ENCODE results near the gene RMND5B.

Gene RMND5B

DNA sequence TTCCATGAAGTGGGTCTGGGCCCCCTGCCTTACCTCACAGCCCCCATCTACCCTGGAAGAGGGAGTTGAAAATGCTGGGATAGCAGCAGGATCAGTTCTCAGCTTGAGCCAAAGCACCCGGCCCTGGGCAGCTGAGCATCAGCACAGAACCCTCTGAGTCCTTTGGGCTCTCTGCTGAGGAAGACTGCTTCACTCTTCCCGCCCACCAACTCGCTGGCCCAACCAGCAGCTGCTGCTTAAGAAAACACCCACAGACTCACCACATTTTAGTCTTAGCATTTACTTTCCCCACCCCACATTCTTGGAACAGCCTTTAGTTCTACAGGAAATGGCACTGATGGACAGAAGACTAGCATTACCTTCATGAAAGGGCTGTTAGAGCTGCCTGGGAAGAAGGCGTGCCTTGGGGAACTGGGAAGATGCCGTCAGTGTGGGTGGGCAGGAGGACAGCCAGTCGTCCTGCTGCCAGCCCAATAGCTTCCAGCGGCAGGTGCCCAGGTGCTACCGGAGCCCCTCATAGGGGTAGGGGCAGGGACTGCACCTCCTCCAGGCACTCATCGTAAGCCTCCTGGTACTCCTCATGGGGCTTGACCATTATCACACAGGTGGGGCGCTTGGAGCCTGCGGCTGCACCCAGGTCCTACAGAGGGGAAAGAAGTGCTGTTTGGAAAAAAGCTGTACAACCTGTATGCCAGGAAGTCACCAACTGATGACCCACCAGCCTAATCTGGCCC lies 18.6 kb downstream of the RMND5B start:
- Histone ChIP-seq H4K20me1 (peaks cover 0 to 80% (median 64%) of the 10 kb centered on the region in 11 experiments; a peak in 20 of 22 replicates), H3K4me1 (peaks cover 18 to 39% (median 36%) of the 10 kb centered on the region in 10 experiments), H3K27me3 (no peaks in the 10 kb centered on the region), H3K4me2 (peak overlapping the region in 3 of 11 experiments; percentile 33 to 41 (median 41); a peak in 3 of 22 replicates), H3K27ac (no peak overlapping the region), H3K9me3 (replicated peaks in 1 of 11) (no peaks in the 10 kb centered on the region), H3K4me3 (no peak overlapping the region), H3K36me3 (peaks cover 67 to 86% (median 82%) of the 10 kb centered on the region in 11 experiments), H3K9ac (peak overlapping the region in 8 of 11 experiments; percentile 11 to 89 (median 33); a peak in 6 of 22 replicates)
- TF ChIP-seq Cebpa-rat (IDR thresholded peaks at IDR 0.05): no peak

DNA sequence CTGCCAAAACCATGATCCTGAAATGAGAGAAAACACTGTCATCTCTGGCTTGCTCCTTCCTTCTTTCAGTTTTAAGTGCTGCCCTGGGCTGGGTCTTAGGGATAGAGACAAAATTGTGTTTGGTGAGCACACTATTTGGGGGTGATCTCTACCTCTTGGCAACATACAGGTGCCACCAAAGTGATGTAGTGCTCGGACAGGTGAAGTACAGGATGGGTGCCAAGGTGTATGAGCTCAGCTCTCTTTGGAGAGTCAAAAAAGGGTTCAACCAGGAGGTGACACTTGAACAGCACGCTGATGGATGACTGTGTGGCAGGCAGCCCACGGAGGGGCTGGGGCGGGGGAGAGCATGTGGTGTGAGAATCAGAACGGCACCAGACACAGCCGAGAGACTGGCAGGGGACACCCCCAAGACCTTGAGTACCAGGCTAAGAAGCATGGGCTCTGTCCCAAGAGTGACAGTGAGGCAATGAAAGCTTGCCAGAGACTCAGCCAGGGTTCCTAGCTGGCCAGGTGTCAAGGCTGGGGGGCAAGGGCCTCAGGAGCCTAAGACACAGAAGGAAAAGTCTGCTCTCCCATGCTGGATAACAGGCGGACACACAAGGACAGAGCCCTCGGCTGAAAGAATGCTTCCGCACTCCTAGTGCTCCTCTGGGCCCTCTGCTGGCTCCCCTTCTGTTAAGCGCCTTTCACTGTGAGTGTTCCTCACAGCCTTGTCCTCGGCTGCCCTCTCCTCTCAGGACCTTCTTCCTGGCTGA lies 20.3 kb downstream of the RMND5B start:
- Histone ChIP-seq H3K4me1 (peaks cover 31 to 53% (median 48%) of the 10 kb centered on the region in 10 experiments), H4K20me1 (peaks cover 0 to 68% (median 56%) of the 10 kb centered on the region in 11 experiments; a peak in 20 of 22 replicates), H3K9ac (peak overlapping the region in 10 of 11 experiments; percentile 15 to 93 (median 86); a peak in 15 of 22 replicates), H3K4me2 (peak overlapping the region in 5 of 11 experiments; percentile 33 to 94 (median 41); a peak in 5 of 22 replicates), H3K27me3 (no peaks in the 10 kb centered on the region), H3K27ac (no peak overlapping the region), H3K36me3 (peaks cover 51 to 68% (median 66%) of the 10 kb centered on the region in 11 experiments), H3K4me3 (no peak overlapping the region), H3K9me3 (replicated peaks in 1 of 11) (no peaks in the 10 kb centered on the region)
- no peak for TF ChIP-seq Cebpa-rat (IDR thresholded peaks at IDR 0.05)

DNA sequence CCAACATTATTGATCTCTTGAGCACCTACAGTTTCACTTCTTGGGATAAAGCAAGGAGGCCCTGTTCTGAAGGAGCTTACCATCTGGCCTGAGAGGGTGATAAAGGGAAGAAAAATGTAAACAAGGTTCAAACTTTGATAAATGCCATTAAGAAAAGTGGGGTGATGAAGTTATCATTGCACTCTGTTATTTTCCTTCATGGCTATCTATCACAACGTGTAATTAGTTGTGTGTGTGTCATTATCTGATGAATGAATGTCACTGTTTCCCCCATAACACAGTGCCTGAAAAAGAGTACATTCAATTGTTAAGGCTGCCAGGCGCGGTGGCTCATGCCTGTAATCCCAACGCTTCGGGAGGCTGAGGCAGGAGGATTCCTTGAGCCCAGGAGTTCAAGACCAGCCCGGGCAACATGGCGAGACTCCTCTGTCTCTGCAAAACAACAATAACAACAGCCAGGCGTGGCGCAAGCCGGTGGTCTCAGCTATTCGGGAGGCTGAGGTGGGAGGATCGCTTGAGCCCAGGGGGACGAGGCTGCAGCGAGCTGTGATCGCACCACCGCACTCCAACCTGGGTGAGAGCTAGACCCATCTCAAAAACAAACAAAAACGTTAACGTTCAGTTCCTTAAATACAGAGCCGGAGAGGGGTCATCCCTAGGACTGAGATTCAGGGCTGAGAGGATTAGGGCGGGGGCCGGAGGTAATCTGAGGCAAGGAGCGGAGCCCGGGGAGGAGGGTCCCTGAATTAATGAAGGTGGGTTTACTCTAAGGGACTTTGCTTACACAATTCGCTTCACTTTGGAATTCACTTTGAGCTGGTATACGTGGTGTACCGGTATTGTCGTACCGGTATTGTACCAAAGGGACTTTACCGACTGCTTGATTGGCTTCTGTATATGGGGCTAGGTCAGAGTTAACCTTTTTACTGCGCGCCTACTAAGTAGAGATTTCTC lies 22.0 kb downstream of the RMND5B start:
- Histone ChIP-seq H4K20me1 (peaks cover 0 to 52% (median 40%) of the 10 kb centered on the region in 11 experiments; a peak in 18 of 22 replicates), H3K27ac (peak overlapping the region; percentile 43 to 87 (median 80); a peak in 21 of 22 replicates), H3K4me1 (peaks cover 31 to 53% (median 48%) of the 10 kb centered on the region in 10 experiments), H3K36me3 (peaks cover 35 to 52% (median 50%) of the 10 kb centered on the region in 11 experiments), H3K27me3 (no peaks in the 10 kb centered on the region), H3K4me3 (peak overlapping the region; percentile 76 to 98 (median 88)), H3K9me3 (replicated peaks in 1 of 11) (no peaks in the 10 kb centered on the region), H3K9ac (peak overlapping the region; percentile 82 to 93 (median 86)), H3K4me2 (peak overlapping the region; percentile 78 to 99 (median 95))
- TF ChIP-seq Cebpa-rat (IDR thresholded peaks at IDR 0.05): no peak

DNA sequence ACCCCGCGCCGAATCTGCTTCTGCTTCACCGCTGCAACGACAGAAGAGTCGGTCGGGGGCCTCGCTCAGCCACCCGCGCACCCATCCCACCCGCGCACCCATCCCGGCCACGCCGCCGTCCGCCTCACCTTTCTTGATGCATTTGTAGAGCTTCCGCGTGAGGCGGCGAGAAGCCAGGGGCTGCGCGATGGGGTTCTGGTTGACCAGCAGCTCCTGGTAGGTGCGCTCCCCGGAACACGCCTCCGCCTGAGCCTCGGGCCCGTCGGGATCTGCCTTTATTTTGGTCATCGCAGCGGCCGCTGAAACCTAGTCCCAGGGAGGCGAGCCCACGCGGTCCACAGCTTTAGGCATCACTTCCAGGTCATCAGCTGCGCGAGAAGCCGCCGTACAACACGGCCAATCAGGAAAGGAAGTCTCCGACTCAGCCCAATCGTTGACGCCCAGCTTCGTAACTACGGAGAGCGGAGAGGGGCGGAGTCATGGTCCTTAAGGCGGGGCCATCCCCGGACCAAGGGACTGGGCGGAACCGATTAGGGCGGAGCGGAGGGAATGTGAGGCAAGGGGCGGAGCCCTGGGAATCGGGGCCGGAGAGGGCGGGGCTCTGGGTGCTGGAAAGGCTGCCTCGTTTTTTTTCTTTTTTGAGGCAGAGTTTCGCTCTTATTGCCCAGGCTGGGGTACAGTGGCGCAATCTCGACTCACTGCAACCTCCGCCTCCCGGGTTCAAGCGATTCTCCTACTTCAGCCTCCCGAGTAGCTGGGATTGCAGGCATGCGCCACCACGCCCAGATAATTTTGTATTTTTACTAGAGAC lies 22.9 kb downstream of the RMND5B start, which contains the start of gene NHP2:
Gene NHP2, minus strand, starts transcription at position 356 of the 811 bp plus-strand sequence. Its CDS starts 68 bp downstream, at position 288.
- peaks cover 0 to 43% (median 30%) of the 10 kb centered on the region in 11 experiments; a peak in 17 of 22 replicates for H4K20me1 ChIP-seq
- no peaks in the 10 kb centered on the region for H3K9me3 ChIP-seq (replicated peaks in 1 of 11)
- H3K27ac ChIP-seq: peak within 1 kb of the TSS; percentile 43 to 87 (median 80); a peak in 21 of 22 replicates
- H3K9ac ChIP-seq: peak within 1 kb of the TSS; percentile 82 to 93 (median 86)
- H3K4me2 ChIP-seq: peak within 1 kb of the TSS; percentile 78 to 99 (median 95)
- H3K4me3 ChIP-seq: peak within 1 kb of the TSS; percentile 76 to 98 (median 88)
- H3K27me3 ChIP-seq: no peaks in the 10 kb centered on the region
- H3K36me3 ChIP-seq: peaks cover 25 to 43% (median 40%) of the 10 kb centered on the region in 11 experiments
- peaks cover 31 to 53% (median 48%) of the 10 kb centered on the region in 10 experiments for H3K4me1 ChIP-seq
- TF ChIP-seq Cebpa-rat (IDR thresholded peaks at IDR 0.05): peak in 7 of 11 experiments; percentile 43 to 89 (median 51); a peak in 9 of 22 replicates

DNA sequence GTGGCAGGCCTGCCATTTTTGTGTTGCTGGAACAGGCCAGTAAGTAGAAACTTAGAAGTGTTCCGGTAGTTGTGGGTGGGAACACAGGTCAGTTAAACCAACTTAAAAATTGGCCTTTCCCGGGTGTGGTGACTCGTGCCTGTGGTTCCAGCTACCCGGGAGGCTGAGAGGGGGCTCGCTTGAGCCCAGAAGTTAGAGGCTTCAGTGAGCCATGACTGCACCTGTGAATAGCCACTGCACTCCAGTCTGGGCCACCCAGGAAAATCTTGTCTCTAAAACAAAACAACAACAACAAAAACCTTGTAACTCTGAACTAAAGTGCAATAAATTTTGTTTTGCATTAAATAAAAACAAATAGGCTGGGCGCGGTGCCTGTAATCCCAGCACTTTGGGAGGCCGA lies 24.3 kb downstream of the RMND5B start:
- no peak overlapping the region for H3K4me3 ChIP-seq
- peak overlapping the region in 7 of 11 experiments; percentile 49 to 76 (median 61); a peak in 8 of 22 replicates for H3K27ac ChIP-seq
- peaks cover 12 to 29% (median 27%) of the 10 kb centered on the region in 11 experiments for H3K36me3 ChIP-seq
- no peak for TF ChIP-seq Cebpa-rat (IDR thresholded peaks at IDR 0.05)
- no peaks in the 10 kb centered on the region for H3K27me3 ChIP-seq
- peaks cover 0 to 29% (median 17%) of the 10 kb centered on the region in 11 experiments; a peak in 15 of 22 replicates for H4K20me1 ChIP-seq
- H3K4me1 ChIP-seq: peaks cover 27 to 52% (median 47%) of the 10 kb centered on the region in 10 experiments
- peak overlapping the region in 2 of 11 experiments; percentile 60 to 64; a peak in 3 of 22 replicates for H3K9ac ChIP-seq
- no peaks in the 10 kb centered on the region for H3K9me3 ChIP-seq (replicated peaks in 1 of 11)
- peak overlapping the region; percentile 63 to 80 (median 68); a peak in 20 of 22 replicates for H3K4me2 ChIP-seq

DNA sequence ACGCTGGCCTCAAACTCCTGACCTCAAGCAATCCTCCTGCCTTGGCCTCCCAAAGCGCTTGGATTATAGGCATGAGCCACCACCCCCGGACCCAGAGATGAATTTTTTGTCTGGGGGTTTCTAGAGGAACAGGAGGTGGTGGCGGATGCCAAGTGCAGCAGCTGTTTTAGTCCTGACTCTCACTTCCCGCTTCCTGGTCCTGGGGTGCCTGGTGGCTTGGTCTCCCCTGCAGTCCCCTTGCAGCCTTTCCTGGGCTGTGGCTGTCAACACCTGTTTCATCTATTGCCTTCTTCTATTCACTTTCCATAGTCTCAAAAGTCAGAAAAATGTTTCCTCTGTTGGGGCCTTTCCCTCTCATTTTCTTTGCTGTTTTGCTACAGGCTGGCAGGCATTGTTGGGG lies 29.4 kb downstream of the RMND5B start:
- peaks cover 0 to 29% (median 16%) of the 10 kb centered on the region in 10 experiments; a peak in 18 of 20 replicates for H3K4me1 ChIP-seq
- H3K4me3 ChIP-seq: no peak overlapping the region
- no peak overlapping the region for H3K27ac ChIP-seq
- no peaks in the 10 kb centered on the region for H4K20me1 ChIP-seq
- H3K36me3 ChIP-seq: no peaks in the 10 kb centered on the region
- peak overlapping the region in 8 of 11 experiments; percentile 2 to 42 (median 27); a peak in 7 of 22 replicates for H3K4me2 ChIP-seq
- no peaks in the 10 kb centered on the region for H3K9me3 ChIP-seq (replicated peaks in 1 of 11)
- H3K9ac ChIP-seq: no peak overlapping the region
- no peaks in the 10 kb centered on the region for H3K27me3 ChIP-seq
- TF ChIP-seq Cebpa-rat (IDR thresholded peaks at IDR 0.05): no peak

DNA sequence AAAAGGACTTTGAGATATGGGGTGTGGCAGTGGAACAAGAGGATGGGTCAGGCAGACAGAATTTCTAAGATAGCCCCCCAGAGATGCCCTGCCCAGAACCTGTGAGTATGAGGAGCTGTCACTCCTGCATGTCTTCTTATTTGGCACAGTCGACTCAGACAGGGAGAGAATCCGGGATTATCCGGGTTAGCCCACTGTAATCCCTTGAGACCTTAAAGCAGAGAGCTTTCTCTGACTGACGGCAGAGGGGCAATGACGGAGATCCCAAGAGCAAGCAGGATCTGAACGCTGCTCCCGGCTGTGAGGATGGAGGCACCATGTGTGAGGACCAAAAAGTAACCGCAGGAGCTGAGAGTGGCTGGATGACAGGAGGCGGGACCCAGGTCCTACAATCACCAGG lies 31.7 kb downstream of the RMND5B start:
- H3K4me3 ChIP-seq: no peak overlapping the region
- no peak overlapping the region for H3K4me2 ChIP-seq
- H3K9ac ChIP-seq: 0 out of 22 replicates have a peak overlapping the region, but pooled peaks of 1 of the 11 experiments have one; percentile 3
- H3K36me3 ChIP-seq: no peaks in the 10 kb centered on the region
- H4K20me1 ChIP-seq: no peaks in the 10 kb centered on the region
- no peaks in the 10 kb centered on the region for H3K9me3 ChIP-seq (replicated peaks in 1 of 11)
- peaks cover 0 to 22% (median 11%) of the 10 kb centered on the region in 10 experiments; a peak in 13 of 20 replicates for H3K4me1 ChIP-seq
- TF ChIP-seq Cebpa-rat (IDR thresholded peaks at IDR 0.05): no peak
- no peak overlapping the region for H3K27ac ChIP-seq
- H3K27me3 ChIP-seq: no peaks in the 10 kb centered on the region
